Measurements from ENCODE around the gene INSRR. TPM values are rescaled to one million over a fixed set of nuclear protein-coding genes. Genes with fewer than 3 reads are reported as not detected.

INSRR gene
- total RNA-seq = 0.24 TPM
- long read RNA-seq, partial matches to known transcripts = 0 of 4 reads
- long read RNA-seq, other reads (novel, unspliced or antisense) = 4 of 4 reads

DNA sequence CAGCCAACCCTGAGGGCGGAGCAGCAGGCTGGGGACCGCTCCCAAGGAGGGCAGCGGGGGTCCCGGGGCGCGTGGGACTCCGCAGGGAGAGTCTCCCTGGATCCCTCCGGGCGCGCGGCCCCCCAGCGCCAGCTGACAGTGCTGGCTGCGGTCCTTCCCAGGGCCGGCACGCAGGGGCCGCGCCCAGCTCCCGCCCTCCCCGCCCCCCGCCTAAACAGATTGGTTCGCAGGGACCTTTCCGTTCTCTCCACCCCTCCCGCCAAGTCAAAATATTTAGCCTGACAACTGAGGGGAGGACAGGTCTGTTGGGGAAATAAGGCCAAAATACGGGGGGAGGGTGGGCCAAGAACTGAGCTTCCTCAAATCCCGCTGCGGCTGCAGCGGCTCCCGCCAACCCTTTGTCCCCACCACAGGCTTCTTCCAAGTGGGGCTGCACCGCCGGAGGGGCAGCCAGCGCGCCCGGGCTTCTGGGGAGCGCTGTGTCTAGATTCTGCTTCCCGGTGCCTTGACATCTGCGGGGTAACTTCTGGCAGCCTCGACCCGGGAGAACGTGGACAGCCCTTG is at the start of gene INSRR:
Gene INSRR, minus strand, starts transcription at position 159 of the 564 bp plus-strand sequence. CDS start 496 bp downstream, outside the sequence.
- no peak for DNase-seq (ENCODE audit: low spot score)
- intact Hi-C loops (cut with DNase I) = loop anchor here (2.0 to 10.0 kb wide), 3 partner anchors 30 to 164 kb away; partner anchors contain the start of genes ISG20L2 and METTL25B

DNA sequence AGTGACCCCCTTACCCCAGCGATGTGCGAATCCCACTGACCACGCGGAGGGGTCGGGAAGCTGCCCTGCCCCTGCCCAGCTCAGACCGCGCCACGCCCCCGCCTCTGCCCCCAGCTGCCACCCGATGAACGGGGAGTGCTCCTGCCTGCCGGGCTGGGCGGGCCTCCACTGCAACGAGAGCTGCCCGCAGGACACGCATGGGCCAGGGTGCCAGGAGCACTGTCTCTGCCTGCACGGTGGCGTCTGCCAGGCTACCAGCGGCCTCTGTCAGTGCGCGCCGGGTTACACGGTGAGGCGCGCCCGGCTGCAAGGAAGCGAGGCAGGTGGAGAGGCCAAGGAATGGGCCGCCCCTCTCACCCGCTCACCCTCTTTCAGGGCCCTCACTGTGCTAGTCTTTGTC is 49.6 kb upstream of the INSRR start:
- intact Hi-C loops (cut with DNase I) = no loop called here
- DNase-seq (ENCODE audit: low spot score) = no peak

- DNase-seq (ENCODE audit: low spot score) = no peak
- intact Hi-C loops (cut with DNase I) = no loop called here
Measured at GRCh38 chr1:156906206-156906906, 47.4 kb upstream of the INSRR start.

GRCh38 chr1:156905651-156906050 is 46.7 kb upstream of the INSRR start:
- no peak for DNase-seq (ENCODE audit: low spot score)
- intact Hi-C loops (cut with DNase I) = no loop called here

DNA sequence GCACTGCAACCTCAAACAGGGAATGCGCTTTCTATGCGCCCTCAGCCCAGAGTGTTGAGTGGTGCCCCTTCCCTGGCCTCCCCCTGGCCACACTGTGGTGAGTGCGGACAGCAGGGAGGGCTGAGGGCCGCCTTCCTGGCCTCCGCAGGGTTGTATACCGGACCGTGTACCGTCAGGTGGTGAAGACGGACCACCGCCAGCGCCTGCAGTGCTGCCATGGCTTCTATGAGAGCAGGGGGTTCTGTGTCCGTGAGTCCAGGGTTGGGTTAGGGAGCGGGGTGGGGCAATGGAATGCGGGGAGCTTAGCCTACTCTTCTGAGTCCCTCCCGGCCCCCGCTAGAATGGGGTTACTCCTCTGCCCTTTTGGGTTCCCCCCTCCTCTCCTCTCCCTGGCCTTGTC is 46.3 kb upstream of the INSRR start:
- intact Hi-C loops (cut with DNase I) = no loop called here
- DNase-seq (ENCODE audit: low spot score) = no peak

DNA sequence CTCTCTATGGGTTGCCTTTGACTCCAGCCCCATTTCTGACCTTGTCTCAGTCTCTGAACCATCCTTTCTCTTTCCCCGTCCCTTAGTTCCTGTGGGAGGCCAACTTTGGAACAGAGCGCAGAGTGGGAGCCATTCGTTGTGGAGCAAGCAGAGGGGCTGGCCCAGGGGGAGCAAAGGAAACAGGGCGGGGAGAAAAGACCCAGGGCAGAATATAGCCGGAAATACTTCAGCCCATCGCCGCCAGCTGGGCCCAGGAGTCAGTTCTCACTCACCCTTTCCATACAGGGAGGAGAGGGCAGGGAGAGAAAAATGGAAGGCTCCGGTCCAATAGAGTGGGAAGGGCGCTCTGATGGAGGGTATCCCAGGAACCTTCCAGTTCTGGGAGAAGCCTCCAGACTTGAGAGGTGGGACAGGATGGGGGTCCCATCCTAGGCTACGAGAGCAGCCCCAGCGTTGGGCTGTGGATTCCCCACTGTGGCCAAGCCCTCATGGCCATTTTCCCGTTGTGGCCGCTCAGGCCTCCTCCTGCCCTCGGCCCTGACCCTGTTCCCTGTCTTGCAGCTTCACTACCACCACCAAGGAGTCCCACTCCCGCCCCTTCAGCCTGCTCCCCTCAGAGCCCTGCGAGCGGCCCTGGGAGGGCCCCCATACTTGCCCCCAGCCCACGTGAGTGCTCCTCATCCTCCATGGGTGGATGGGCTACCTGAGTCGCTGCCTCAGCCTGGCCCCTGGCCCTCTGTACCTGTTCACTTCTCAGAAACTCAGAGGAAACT is 45.5 kb upstream of the INSRR start:
- intact Hi-C loops (cut with DNase I) = no loop called here
- DNase-seq (ENCODE audit: low spot score) = no peak

DNA sequence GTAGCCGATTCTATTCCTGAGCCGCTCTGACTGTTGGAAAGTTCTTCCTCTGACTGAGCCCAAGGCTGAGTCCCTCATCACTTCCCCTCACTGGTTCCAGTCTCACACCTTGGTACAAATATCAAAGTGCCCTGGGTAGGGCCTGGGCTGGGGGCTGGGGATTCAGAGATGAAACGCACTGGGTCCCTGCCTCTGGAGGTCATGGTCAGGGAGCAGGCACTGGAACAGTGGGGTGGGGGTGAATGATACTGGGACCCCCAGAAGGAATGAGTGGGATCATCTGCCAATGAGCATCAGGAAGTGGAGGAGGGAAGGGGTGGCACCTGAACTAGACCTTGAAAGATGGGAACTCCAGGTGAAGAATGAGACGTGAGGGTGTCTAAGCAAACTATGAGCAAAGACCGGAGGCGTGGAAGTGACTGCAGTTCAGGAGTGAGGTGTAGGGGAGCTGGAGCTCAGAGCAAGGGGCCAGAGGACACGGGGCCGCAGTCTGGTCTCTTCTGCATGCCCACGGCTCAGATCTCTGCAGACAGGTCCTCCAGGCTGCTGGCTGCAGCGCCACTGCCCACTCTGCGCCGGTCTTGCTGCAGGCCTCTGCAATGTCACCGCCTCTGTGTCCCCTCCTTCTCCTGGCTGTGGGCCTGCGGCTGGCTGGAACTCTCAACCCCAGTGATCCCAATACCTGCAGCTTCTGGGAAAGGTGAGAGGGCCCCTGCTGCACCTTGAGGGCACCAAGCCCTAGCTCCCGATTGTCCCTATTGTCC is 44.6 kb upstream of the INSRR start:
- intact Hi-C loops (cut with DNase I) = no loop called here
- no peak for DNase-seq (ENCODE audit: low spot score)

DNA sequence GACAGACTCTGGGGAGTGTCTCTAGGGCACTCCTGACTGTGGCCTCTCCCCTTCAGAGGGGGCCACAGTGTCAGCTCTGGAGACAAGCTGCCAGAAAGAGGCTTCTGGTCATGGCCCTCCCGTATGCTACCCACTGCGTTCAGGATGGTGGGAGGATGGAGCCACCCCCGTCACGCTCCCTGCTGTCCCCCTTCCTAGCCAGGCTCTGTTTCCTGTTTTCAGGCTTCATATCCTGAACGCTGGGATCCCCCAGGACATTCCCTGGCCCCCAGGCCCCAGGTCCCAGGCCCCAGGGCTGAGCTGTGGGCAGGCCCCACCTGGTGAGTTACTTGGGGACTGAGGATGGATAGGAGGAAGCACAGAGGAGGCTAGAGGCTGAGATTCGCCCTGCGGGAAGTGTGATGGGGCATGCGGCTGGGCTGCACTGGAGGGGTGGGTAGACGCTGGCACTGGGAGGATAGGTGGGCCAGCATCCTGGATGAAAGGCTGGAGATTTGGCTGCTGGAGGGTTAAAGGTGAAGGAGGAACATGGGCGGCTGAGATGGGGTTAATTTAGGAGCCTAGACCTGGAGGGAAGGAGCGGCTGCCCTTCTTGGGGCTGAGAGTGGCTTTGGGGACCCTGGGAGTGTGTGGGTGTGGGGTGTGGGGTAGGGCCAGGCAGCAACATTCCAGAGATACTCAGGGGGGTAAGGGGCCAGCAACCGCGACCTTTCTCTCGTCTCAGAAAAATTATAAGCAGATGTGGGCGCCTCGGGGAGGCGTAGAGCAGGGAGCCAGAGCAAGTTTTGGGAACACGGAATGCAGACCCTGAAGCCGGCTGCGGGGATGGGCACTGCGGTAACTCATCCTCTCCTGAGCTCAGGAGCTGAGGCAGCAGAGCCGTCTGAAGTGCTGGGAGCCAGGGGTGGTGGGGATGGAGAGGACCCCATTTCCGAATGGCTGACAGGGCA is 43.3 kb upstream of the INSRR start:
- no peak for DNase-seq (ENCODE audit: low spot score)
- intact Hi-C loops (cut with DNase I) = no loop called here

GRCh38 chr1:156901590-156901900 is 42.6 kb upstream of the INSRR start:
- intact Hi-C loops (cut with DNase I) = no loop called here
- no peak for DNase-seq (ENCODE audit: low spot score)

DNA sequence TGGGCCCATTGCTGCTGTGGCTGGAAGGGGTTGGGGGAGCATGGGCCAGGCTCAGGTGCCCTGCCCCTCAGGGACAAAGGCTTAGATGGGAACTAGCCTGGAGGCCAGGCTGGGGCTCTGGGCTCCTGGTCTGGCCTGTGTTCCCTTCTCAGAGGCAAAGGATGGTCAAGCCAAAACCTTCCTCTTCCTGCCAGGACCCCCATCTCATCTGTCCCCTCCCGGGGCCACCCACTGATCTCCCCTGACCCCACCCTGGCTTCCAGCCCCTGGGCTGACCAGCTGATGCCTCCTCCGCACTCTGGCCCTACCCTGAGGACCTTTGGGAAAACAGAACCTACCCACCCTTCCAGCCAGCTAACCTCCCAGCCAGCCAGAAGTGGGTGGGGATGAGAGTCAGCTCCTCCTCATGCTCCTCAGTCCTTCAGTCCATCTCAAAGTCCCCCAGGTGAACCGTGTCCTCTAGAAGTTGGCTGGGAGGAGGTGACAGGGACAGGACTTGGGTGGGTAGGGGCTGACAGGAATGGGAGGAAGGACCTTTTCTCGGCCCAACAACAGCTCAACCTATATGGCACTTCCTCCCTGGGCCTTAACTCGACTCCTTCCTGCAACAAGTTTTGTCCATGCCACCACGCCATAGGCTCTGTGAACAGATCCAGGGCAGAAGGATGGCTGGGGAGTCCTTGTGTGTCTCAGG is 42.1 kb upstream of the INSRR start:
- no peak for DNase-seq (ENCODE audit: low spot score)
- intact Hi-C loops (cut with DNase I) = no loop called here

- intact Hi-C loops (cut with DNase I) = no loop called here
- no peak for DNase-seq (ENCODE audit: low spot score)
Measured at GRCh38 chr1:156899956-156900718, 41.2 kb upstream of the INSRR start.

- DNase-seq (ENCODE audit: low spot score) = no peak
- intact Hi-C loops (cut with DNase I) = no loop called here
Measured at GRCh38 chr1:156898971-156899664, 40.2 kb upstream of the INSRR start.

DNA sequence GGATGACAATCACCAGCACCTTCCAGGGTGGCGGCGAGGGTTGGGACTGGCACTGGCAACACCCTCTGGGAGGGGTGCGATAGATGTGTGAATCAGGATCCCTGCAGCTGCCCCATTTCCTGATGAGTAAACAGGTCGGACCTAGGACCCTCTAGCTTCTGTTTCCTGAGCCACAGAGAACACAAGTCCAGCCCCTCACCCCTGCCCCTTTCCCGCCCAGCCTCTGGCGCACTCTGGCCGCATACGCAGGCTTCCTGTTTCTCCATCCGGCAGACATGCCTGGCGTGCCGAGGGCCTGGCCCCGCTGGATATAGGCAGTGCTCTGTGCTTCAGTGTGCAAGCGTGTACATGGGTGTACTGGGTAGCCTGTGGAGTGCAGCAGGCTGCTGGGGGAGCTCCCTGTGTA is 39.2 kb upstream of the INSRR start:
- no peak for DNase-seq (ENCODE audit: low spot score)
- intact Hi-C loops (cut with DNase I) = no loop called here

- intact Hi-C loops (cut with DNase I) = no loop called here
- DNase-seq (ENCODE audit: low spot score) = no peak
Measured at GRCh38 chr1:156897078-156897825, 38.3 kb upstream of the INSRR start.

- intact Hi-C loops (cut with DNase I) = no loop called here
- DNase-seq (ENCODE audit: low spot score) = no peak
Measured at GRCh38 chr1:156896490-156897033, 37.6 kb upstream of the INSRR start.

GRCh38 chr1:156895927-156896326 is 37.0 kb upstream of the INSRR start:
- DNase-seq (ENCODE audit: low spot score) = no peak
- intact Hi-C loops (cut with DNase I) = loop anchor here (2.0 kb wide), 1 partner anchor 25 kb away; the partner anchor contains the start of gene LRRC71

Data from cardiac septum (tissue), 1 donor.